Measurements from ENCODE around the gene ASB5.

ASB5 gene

GRCh38 chr4:176238157-176238610 lies 30.8 kb downstream of the ASB5 start:
- peak; percentile 82 for DNase-seq (ENCODE audit: low read depth)
- TF ChIP-seq, protein P1, sequence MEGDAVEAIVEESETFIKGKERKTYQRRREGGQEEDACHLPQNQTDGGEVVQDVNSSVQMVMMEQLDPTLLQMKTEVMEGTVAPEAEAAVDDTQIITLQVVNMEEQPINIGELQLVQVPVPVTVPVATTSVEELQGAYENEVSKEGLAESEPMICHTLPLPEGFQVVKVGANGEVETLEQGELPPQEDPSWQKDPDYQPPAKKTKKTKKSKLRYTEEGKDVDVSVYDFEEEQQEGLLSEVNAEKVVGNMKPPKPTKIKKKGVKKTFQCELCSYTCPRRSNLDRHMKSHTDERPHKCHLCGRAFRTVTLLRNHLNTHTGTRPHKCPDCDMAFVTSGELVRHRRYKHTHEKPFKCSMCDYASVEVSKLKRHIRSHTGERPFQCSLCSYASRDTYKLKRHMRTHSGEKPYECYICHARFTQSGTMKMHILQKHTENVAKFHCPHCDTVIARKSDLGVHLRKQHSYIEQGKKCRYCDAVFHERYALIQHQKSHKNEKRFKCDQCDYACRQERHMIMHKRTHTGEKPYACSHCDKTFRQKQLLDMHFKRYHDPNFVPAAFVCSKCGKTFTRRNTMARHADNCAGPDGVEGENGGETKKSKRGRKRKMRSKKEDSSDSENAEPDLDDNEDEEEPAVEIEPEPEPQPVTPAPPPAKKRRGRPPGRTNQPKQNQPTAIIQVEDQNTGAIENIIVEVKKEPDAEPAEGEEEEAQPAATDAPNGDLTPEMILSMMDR (conservative IDR thresholded peaks at IDR 0.05; ENCODE audit: control insufficient read depth, insufficient read depth, low read depth, low read length) = no peak
- H3K4me3 ChIP-seq (ENCODE audit: control insufficient read depth, low read depth, low read length) = no peak overlapping the region

GRCh38 chr4:176236946-176237345 lies 32.1 kb downstream of the ASB5 start:
- no peak overlapping the region for H3K4me3 ChIP-seq (ENCODE audit: control insufficient read depth, low read depth, low read length)
- TF ChIP-seq, protein P1 (conservative IDR thresholded peaks at IDR 0.05; ENCODE audit: control insufficient read depth, insufficient read depth, low read depth, low read length) = no peak
- peak; percentile 10 for DNase-seq (ENCODE audit: low read depth)

DNA sequence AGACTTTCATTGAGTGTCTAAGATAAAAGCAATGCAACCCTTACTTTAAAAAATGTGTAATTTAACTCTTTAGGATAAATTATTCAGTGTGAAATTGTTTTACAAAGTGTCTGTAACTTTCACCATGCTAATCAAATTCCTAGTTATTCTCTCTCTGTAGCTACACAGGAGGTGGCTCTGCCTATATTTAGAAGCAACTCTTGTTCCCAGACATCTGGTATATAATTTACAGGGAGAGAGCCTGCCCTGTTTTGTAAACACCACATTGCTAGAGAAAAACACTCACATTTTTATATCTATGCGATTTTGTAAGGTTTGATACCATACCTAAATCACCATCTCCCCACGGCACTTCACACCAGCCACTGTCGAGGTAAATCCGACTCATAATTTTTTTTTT lies 38.2 kb downstream of the ASB5 start:
- DNase-seq (ENCODE audit: low read depth) = no peak
- TF ChIP-seq, protein P1 (conservative IDR thresholded peaks at IDR 0.05; ENCODE audit: control insufficient read depth, insufficient read depth, low read depth, low read length) = no peak
- no peak overlapping the region for H3K4me3 ChIP-seq (ENCODE audit: control insufficient read depth, low read depth, low read length)

DNA sequence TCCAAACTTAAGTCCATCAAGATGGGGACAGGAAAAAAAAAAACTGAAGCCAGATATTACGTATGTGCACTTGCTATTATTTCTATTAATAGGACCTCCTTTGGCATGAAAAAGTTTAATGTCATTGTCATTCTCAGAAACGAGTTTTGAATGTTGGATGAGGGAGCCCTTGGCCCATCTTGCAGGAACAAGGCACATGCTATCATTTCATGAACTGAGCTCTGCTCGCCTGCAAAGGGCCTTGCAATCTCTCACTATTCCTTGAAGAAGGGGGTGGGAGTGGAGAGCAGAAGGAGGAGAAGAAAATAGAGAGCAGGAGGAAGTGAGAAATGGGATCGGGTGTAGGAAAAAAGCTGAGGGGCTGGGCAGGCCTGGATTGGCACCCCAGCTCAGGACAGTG lies 39.4 kb downstream of the ASB5 start:
- no peak overlapping the region for H3K4me3 ChIP-seq (ENCODE audit: control insufficient read depth, low read depth, low read length)
- TF ChIP-seq, protein P1 (conservative IDR thresholded peaks at IDR 0.05; ENCODE audit: control insufficient read depth, insufficient read depth, low read depth, low read length) = no peak
- DNase-seq (ENCODE audit: low read depth) = no peak

- DNase-seq (ENCODE audit: low read depth) = no peak
- H3K4me3 ChIP-seq (ENCODE audit: control insufficient read depth, low read depth, low read length) = no peak overlapping the region
These were observed 42.3 kb downstream of the ASB5 start for GRCh38 chr4:176226736-176227135.

DNA sequence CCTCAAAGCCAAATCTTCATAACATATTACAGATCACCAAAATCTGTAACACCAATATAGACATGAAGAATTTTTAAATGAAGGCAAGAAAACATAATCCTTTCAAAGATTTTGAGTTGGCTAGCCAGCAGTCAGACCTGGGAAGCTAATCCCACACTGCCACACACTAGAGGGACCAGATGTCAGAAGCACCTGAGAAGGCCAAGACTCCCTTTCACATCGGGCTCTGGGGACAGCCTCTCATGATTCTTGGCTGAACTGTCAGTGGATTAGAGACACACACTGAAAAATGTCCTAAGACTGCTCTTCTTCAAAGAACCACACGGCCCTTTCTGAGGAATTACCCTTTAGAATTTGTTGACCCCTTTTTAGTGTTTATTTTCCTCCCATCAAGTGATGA lies 45.5 kb downstream of the ASB5 start:
- TF ChIP-seq, protein P1 (conservative IDR thresholded peaks at IDR 0.05; ENCODE audit: control insufficient read depth, insufficient read depth, low read depth, low read length) = no peak
- H3K4me3 ChIP-seq (ENCODE audit: control insufficient read depth, low read depth, low read length) = no peak overlapping the region
- DNase-seq (ENCODE audit: low read depth) = no peak

More at GRCh38 chr4:176226736-176227135, 42.3 kb downstream of the ASB5 start:
- TF ChIP-seq, protein P1 (conservative IDR thresholded peaks at IDR 0.05; ENCODE audit: control insufficient read depth, insufficient read depth, low read depth, low read length) = no peak

DNA sequence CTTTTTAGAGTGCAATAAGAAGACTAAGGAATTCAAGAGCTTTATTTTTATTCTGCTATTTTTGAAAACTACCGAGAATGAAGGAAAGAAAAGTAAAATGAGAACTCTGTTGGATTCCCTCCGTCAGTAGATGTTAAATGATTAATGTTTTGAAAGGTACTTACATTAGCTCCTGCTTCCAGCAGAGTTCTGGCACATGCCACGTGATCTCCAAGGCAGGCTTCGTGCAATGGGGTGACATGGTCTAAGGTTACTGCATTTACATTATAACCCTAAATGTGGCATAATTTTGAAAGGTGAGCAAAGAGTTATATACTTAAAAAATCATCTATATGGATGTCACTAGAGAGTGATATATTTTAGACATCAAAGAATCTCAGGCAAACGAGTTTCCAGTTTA lies 46.9 kb downstream of the ASB5 start:
- no peak overlapping the region for H3K4me3 ChIP-seq (ENCODE audit: control insufficient read depth, low read depth, low read length)
- no peak for DNase-seq (ENCODE audit: low read depth)
- TF ChIP-seq, protein P1 (conservative IDR thresholded peaks at IDR 0.05; ENCODE audit: control insufficient read depth, insufficient read depth, low read depth, low read length) = no peak

Data from fibroblast of mammary gland (primary cell).